GM18520 (cell line): ENCODE data around the gene INKA2.
"Not testable (repeated sequence)": the region's sequence is repeated elsewhere in the genome, so short reads cannot be mapped to it uniquely, and the experiment has no call there.

Source experiments
- ATAC-seq: cut with Tn5 transposase; IDR thresholded peaks from one replicate; pipeline ENCODE4 v1.9.1; 2021; ENCODE audit not compliant: unreplicated experiment

The INKA2 gene

DNA sequence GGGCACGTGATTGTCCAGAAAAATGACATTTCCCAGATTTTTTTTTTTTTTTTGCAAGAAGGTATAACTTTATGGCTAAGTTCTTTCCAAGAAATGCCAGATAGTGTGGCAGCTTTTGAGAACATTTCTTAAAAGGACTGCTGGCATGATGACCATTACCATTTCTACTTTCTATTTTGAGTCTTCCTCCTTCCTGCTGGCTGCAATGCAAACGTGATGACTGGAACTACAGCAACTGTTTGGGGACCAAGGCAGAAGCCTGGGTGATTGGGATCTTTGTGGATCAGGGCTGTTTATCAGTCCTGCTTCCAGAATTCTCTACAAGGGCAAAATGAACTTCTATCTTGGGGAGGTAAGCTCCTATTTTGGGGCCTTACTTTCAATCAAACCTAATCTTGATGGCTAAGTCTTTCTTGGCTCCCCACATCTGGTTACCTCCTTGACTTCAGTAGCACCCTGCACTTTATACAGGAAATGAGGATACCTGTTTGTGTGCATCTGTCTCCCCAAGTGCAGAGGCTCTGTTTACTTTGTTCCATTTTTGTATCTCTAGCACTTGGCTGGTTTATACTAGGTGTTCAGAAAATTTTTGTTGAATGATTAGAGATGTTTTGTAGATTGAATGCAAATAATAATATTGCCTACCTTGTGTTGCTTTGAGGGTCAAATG is 12.8 kb upstream of the INKA2 start:
- ATAC-seq: no peak

DNA sequence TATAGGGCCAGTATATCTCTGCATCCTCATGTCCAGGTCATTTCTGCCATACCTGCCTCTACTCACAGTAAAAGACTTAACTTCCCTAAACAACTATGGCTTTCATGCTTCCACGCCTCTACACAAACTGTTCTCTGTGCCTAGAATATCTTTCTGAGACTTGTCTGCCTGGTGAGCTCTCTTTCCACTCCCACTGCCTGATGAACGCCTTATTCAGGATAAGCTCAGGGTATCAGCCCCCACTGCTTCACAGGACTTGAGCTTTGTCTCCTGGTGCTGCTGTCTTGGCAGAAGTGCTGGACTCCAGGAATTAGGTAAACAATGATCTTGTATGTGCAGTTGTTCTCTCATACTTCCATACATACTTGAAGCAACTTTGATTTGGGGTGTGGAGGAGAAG is 11.7 kb upstream of the INKA2 start:
- no peak for ATAC-seq

DNA sequence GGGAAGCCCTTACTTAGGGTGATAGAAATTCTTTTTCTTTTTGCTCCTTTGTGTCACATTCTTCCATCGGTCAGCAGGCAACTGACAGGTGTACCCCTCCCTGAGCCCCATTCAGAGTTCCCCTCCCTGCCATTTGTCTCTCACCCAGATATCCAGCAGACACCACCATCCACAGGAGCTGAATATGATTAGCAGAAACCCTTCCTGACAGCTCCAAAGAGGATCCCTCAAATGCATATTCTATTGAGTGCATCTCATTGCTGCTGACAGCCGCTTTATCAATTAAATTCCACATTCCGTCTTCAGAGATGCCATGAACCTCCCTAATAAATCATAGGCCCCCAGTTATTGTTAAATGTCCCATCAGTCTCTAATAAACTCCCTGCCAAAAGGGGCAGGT is 10.4 kb upstream of the INKA2 start:
- no peak for ATAC-seq

DNA sequence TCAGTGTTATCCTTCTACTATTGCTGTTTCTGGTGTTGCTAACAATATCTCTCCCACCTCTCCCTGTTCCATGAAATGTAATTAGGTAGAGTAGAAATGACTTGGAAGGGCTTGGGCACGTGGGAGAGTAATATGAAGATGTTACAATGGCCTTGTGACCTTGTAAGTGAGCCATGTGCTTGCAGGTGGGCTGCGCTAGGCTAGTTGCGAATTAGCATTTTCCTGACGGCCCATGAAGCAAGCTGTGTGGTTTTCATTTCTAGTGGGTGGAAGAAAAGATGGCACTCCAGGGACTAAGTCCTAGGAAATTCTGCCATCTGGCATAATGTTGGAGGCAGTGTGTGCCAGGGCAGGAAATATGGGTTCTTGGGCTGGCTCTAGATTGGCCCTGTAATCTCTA is 8.8 kb upstream of the INKA2 start:
- no peak for ATAC-seq

DNA sequence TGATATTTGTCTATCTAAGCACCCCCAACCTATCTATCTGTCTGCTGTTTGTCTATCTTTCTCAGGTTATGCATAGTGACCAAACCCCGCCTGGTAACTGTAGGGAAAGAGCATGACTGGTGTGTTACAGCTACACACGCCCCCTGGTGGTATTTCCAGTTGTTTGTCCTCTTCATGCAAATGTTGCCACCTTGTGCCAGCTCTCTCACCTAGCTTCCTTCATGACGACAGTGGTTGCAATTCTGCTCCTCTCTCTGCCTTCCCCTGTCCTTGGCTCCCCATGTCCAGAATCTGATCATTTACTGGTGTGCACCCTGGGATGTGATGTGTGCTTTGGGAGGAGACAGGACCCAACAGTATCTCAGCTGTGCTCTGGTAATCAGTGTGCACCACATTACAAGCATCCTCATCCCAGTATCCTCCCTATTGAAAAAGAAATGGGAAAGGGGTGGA is 8.1 kb upstream of the INKA2 start:
- no peak for ATAC-seq

DNA sequence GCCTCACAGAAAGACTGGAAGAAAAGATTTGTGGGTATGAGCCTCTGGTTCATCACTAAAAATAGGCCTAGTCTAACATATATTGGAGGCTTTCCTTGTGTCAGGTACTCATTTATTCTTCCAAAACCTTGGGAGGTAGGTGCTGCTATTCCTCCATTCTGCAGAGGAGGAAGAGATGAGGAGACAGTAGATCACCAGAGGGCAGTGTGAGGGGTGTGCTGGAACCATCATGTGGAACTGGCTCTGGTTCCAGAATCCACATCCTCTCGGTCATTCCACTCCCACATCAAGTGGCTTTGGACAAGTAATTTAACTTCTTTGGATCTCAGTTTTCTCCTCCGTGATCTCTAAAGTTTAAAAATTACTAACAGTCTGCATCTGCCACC is 7.4 kb upstream of the INKA2 start:
- no peak for ATAC-seq

DNA sequence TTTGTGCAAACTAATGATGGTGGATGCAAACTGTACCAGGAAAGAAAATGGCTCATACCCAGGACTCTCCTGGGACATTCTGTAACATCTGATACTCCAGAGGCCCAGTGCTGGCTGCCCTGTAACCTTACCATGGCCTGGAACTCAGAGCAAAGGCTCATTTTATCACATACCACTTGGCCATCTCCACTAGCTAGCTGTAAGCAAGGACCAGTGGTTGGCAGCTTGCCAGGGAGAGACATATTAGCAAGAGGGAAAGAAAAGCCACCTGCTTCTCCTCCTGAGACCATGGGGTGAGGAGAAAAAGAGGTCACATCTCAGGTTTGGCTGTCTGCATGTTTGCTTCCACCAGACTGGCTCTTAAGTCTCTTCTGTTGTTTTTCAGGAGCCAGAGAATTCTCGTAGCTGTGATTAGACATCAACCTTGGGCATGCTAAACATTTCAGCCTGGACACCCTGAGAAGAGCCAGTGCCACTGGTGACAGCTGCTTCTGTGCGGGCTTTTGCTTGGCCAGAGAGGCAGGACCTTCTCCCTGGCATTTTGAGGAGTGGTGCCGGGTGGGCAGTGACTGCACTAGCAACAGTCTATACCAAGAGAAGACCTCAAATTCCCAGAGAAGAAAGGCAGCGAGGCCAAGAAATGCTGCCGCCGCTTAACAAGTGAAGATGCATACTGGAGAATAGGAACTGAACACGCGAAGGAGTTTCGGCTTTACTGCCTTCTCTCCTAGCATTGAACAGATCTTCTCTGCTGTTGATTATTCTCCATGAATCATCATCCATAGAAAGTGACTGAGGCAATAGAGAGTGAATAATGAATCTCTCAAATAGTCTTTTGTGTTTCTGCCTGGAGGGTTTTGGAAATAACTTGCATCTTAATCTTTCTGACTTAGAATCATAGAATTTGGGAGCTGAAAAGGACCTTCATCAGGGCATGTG is 6.7 kb upstream of the INKA2 start:
- ATAC-seq: no peak

DNA sequence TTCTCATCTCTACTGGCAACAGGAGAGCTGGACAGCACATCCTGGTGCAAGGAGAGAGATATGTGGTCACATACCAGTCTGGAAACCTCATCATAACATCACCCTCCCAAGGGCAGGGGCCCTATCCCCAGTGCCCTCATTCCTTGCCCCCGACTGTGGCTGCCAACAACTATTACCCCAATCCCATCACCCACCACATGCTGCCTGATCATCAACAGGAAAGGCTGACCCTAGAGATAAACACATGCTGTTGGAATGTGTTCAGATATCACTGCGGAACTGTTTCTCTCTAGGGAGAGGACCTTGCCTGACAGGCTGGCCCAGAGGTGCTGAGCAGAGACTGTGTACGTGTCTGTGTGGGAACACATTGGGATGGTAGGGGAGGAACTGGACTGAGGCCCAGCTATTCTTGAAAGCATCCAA is 4.5 kb upstream of the INKA2 start:
- ATAC-seq: no peak

DNA sequence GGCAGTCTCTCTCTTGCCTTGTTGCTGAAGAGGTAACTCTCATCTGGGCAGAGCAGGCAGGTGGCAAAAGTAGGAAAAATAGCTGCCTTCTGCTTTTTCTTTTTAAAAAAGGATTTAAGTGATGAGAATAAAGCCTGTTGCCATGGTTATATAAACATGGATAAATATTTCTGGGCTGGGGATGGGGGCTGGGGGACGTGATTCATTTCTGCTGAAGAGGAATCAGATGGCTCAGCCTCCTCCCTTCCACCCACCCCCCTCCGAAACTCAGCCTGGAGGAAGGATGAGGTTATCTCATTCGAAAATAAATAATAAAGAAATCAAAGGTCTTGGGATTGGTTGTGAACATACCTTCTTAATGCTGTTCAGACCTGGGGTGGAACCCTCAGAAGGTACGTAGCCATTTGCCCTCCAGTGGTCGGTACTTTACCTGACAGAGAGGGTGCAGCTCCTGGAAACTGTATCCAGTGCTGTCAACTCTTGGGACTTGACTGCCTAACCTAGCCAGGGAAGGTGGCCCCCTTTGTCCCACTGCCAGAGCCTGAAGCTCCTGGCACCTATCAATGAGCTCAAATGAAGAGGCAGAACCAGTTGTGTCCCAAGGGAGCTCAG is 3.8 kb upstream of the INKA2 start:
- no peak for ATAC-seq

DNA sequence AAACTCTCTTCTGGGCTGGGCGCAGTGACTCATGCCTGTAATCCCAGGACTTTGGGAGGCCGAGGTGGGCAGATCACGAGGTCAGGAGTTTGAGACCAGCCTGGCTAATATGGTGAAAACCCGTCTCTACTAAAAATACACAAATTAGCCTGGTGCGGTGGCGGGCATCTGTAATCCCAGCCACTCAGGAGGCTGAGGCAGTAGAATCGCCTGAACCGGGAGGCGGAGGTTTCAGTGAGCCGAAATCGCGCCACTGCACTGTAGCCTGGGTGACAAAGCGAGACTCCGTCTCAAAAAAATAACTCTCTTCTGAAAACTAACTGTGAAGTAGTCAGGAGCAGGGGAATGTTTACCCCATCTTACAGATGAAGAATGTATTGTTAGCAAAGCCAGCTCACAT is 3.1 kb upstream of the INKA2 start:
- ATAC-seq: not testable (repeated sequence)

DNA sequence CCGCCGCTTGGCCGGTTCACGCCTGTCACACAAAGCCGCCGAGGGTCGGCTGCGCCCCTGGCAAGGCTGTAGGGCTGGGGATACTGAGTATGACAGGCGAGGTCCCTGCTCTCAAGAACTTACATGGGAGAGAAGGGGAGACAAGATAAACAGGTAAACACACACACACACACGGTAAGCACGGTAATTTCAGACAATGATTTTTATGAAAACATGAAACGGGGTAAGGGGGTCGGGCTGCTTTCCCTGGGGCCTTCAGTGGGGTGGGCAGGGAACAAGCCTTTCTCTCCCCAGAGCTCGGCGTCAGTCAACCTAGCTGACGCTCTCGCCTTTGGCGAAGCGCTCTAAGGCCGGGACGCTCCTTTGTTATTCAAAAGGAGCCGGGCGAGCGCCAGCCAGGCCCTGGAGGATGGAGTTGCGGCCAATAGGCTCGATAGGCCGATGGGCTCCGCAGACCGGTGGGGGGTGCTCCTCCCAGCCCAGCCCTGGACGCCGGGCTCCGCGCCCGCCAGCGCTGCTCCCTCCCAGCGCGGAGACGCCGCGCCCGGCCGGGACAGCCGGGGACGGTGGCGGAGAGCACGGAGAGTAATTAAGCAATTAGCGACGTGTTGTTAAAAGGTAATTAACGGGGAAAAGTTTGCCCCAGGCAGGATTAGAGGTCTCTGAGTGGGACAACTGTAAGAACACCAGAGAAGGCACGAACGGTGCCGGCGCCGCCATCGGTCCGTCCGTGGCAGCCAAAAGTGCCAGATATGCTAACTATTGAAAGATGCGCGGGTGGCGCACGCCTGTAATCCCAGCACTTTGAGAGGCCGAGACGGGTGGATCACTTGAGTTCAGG is 950 bp upstream of the INKA2 start:
- no peak for ATAC-seq

DNA sequence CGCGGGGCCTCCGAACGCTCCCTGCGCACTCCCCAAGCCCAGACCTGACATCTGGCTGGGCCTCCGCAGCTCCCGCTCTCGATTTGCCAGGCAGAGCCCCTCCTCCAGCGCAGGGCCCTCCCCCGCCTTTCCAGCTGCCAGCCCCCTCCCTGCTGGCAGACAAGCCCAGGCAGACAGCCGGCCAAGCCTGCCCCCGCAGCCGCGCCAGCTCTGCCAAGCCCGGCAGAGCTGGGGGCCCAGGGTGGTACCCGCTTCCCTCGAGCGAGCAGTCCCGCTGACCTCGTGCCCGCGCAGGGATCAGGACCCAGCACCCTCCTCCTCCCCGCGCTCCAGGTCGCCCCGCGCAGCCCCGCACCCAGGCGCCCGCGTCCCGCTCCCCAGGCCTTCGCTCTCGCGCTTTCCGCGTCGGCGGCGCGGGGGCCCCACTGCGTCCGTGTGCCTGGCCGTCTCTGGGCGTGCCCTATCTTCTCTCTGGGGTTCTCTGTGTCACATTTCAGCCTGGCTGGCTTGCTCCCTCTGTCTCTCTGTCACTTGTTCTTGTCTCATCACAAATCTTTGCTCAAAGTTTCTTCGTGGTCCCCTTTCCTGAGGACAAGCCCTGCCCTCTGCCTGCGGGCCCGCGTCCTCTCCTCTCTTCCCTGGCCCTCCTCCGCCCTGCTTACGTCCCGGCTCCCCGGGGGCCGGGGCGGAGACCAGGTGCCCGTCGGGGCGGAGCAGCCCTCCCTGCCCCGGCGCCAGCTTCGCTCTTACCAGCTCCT is 580 bp downstream of the INKA2 start:
- ATAC-seq: peak; percentile 30

DNA sequence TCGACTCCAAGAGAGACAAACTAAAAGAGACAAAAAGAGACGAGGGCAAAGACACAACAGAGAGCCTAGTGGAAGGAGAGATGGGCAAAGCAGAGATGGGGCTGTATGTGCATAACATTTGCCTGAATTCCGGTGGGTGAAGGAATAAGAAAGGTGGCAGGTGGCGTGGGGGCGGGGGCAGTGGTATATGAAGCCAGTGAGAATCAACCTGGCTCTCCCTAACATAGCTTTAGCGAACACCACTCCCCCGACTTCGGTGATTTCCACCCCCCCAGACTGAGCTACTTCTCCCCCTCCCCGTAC is 1.1 kb downstream of the INKA2 start:
- ATAC-seq: no peak

DNA sequence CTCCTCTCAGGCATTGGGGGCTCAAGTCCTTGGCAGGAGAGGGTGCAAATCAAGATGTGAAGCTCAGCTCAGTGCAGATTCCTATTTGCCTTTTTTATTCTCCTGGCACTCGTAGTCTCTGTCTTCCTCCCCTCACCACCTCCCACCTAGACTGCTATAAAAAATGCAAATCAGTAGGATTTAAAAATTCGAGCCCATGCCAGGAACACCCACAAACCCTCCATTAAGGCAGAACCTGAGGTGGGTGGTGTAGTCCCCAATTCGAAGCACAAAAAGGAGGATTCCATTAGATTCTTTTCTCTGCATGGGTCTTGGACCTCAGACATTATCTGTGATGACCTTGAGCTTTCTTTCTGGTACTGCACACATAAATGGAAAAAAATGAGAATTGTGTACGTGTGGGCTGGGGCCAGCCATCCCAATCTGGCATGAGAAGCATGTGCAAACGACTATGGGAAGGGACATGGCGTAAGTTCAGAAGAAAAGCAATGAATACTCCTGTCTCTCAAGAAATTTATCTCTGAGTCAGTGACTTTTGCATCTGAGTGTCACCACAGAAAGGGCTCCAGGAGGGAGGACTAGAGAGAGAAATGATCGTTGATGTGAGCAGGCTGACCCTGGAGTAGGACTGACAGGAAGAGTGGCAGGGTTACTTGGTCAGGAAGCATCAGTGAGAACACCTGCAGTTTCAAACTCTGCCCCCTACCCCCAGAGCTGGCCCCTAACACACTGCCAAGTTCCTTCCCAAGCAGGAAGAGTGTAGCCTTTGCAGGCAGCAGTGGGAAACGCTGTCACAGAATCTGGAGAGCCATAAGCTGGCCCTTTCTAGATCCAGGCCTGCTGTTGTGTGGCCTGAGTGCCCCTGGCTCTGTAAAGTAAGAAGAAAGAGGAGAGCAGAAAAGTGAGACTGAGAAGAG is 1.7 kb downstream of the INKA2 start:
- ATAC-seq: no peak

DNA sequence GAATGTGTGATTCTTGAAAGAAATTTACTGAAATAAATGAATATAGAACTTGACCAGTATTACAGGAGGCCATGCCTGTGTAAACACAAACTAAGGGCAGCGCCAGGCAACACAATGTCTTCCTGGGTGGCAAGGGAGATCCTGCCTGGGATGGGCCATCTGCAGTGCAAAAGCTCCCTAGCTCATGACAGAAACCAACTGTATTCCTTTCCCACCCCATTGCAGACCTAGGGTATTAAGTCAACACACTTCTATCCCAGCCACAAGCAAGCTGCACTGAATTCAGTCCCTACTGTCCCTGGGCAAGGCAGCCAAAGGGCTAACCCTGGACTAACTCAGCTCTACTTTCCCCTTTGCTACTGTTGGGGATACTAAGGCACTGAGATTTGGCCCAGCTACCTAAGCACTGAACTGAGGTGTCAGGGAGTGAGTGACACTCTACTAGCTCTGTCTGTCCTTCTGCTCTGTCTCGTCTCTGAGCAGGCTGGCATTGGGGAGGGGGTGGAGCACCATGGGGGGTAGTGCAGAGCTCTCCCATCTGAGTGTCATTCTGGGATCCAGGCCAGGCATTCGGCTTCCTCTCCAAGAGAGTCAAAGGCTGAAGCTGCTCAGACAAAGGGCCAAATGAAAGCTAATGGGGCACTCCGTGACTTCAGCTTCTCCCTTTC is 2.5 kb downstream of the INKA2 start:
- no peak for ATAC-seq

DNA sequence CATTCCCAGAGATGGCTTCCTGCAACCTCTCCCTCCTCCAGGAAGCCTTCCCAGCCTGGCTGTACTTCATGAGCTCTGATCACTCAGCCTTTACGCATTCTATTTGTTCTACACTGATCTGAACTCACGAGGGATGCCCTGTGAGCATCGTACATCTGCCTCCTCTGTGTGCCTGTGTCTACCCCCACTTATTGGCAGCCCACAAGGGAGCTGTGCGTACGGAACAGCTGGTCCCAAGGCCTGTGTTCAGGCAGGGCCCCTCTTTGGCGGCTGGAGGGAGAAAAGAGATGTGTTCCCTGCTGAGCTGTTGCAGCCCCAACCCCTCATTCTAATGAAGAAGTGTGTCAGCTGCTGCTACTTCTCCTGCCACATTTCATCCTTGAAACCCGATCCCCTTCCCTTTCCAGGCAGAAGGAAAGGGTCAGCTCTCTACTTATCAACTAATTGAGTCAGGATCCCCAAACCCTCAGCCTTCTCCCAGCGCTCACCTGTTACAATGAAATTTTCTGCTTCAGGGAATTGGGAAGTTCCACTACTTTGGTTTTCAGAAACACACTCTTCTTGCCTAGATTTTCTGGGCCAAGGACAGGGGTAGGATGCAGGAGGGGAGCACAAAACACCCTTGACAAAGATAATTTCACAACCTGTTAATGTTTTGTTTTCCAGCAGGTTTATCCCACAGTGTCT is 3.2 kb downstream of the INKA2 start:
- no peak for ATAC-seq

DNA sequence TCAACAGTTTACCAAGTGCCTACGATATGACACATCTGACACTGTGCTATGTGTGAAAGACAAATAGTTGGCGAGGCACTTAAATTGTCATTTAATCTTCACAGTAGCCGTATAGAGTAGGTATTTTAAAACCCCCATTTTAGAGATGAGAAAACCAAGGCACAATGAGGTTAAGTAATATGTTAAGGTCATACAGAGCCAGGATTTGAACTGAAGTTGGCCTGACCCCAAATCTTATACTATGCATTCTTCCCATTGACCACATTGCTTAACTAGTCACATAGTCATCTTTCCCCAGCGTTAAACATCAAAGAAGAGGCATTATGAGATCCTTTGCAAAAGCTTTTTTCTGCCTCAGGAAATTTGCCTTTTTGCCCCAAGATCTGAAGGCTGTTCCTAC is 3.9 kb downstream of the INKA2 start:
- no peak for ATAC-seq

DNA sequence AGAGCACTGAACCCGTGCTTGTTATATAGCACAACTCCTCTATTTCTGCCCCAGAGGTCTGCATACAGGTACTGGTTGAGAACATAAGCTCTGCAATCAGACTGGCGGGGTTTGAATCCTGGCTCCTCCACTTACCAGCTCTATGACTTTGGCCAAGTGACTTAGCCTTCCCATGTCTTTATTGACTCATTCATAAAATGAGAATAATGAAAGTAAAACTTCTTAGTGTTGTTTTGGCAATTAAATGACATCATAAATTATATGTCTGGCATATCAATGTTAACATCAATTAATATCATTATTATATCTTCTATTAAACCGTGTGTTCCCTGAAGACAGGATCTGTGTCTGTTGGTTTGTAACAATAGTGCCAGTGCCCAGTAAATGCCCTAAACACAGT is 4.3 kb downstream of the INKA2 start:
- ATAC-seq: no peak
